WTC11 (cell line): ENCODE measurements around the gene LCORL. TPM values are rescaled to one million over a fixed set of nuclear protein-coding genes. Genes with fewer than 3 reads are reported as not detected.

Experiments used
- ATAC-seq: fragments of 200-7000 bp; cut with Tn5 transposase; 2 replicates; pipeline ENCODE4 v1.10.0; 2021; ENCODE audit warnings: mild to moderate bottlenecking, moderate library complexity
- CTCF ChIA-PET: fragments of 300-600 bp; sonication (Branson Sonifier 250); formaldehyde crosslinking; loops from one replicate; lab custom pipeline; 2021; ENCODE audit warnings: antibody characterized with exemption; lab: Charles Lee
- POLR2A ChIA-PET: fragments of 350-600 bp; sonication (Branson Sonifier 250); formaldehyde crosslinking; loops from one replicate; lab custom pipeline; 2021; ENCODE audit warnings: antibody characterized with exemption; lab: Charles Lee
- DNase-seq: peaks from one replicate; pipeline ENCODE4 v3.0.0; 2021; ENCODE audit warnings: low spot score
- H3K27ac Mint-ChIP-seq: 2 replicates; pipeline ENCODE4 v1.8.0; 2021; ENCODE audit warnings: mixed read lengths
- H3K27me3 Mint-ChIP-seq: 2 replicates; pipeline ENCODE4 v1.8.0; 2021; ENCODE audit warnings: low read depth, mild to moderate bottlenecking, moderate library complexity, mixed read lengths
- H3K36me3 Mint-ChIP-seq: 2 replicates; pipeline ENCODE4 v1.8.0; 2021; ENCODE audit warnings: mixed read lengths
- H3K4me1 Mint-ChIP-seq: 2 replicates; pipeline ENCODE4 v1.8.0; 2022; ENCODE audit warnings: mixed read lengths
- H3K4me3 Mint-ChIP-seq: 2 replicates; pipeline ENCODE4 v1.8.0; 2021; ENCODE audit warnings: mild to moderate bottlenecking, moderate library complexity, mixed read lengths
- H3K9me3 Mint-ChIP-seq: 2 replicates; pipeline ENCODE4 v1.8.0; 2021; ENCODE audit warnings: mixed read lengths
- ATF1 ChIP-seq: sonication (generic); formaldehyde crosslinking; IDR thresholded peaks from 2 replicates; pipeline ENCODE4 v1.8.1; 2023; ENCODE audit warnings: mild to moderate bottlenecking, moderate library complexity, missing genetic modification reagents
- ATF6 ChIP-seq: sonication (generic); formaldehyde crosslinking; IDR thresholded peaks from 2 replicates; pipeline ENCODE4 v1.8.1; 2023; ENCODE audit warnings: mild to moderate bottlenecking, missing genetic modification reagents
- CBFB ChIP-seq: sonication (generic); formaldehyde crosslinking; IDR thresholded peaks from 2 replicates; pipeline ENCODE4 v1.8.1; 2022; ENCODE audit warnings: mild to moderate bottlenecking, low read depth, missing genetic modification reagents
- ELF4 ChIP-seq: sonication (generic); formaldehyde crosslinking; IDR thresholded peaks from 2 replicates; pipeline ENCODE4 v1.8.1; 2022; ENCODE audit warnings: low read depth, mild to moderate bottlenecking, moderate library complexity, missing genetic modification reagents
- ETV6 ChIP-seq: sonication (generic); formaldehyde crosslinking; IDR thresholded peaks from 2 replicates; pipeline ENCODE4 v1.8.1; 2022; ENCODE audit warnings: mild to moderate bottlenecking, missing genetic modification reagents
- FOXJ3 ChIP-seq: sonication (generic); formaldehyde crosslinking; IDR thresholded peaks from 2 replicates; pipeline ENCODE4 v1.9.0; 2021; ENCODE audit warnings: missing genetic modification reagents, mild to moderate bottlenecking, borderline replicate concordance
- FOXK1 ChIP-seq: sonication (generic); formaldehyde crosslinking; IDR thresholded peaks from 2 replicates; pipeline ENCODE4 v1.8.0; 2022; ENCODE audit warnings: mild to moderate bottlenecking, moderate library complexity, missing genetic modification reagents
- IRF2 ChIP-seq: sonication (generic); formaldehyde crosslinking; IDR thresholded peaks from 2 replicates; pipeline ENCODE4 v1.8.0; 2022; ENCODE audit warnings: low read depth, missing genetic modification reagents, borderline replicate concordance
- MAX ChIP-seq: sonication (generic); formaldehyde crosslinking; IDR thresholded peaks from 2 replicates; pipeline ENCODE4 v1.8.0; 2022; ENCODE audit warnings: mild to moderate bottlenecking, missing genetic modification reagents
- NFATC4 ChIP-seq: fragments of 250-450 bp; sonication (Bioruptor Pico); IDR thresholded peaks from 2 replicates; pipeline ENCODE4 v1.9.0; 2021; ENCODE audit warnings: mild to moderate bottlenecking
- NR1H2 ChIP-seq: sonication (generic); formaldehyde crosslinking; IDR thresholded peaks from 2 replicates; pipeline ENCODE4 v1.9.0; 2021; ENCODE audit warnings: mild to moderate bottlenecking, moderate library complexity, missing genetic modification reagents
- SP1 ChIP-seq: sonication (generic); formaldehyde crosslinking; conservative IDR thresholded peaks from 2 replicates; pipeline ENCODE4 v1.8.1; 2022; ENCODE audit warnings: missing genetic modification reagents
- TEAD1 ChIP-seq: sonication (generic); formaldehyde crosslinking; IDR thresholded peaks from 2 replicates; pipeline ENCODE4 v1.8.0; 2022; ENCODE audit warnings: mild to moderate bottlenecking, missing genetic modification reagents
- TP53 ChIP-seq: sonication (generic); formaldehyde crosslinking; IDR thresholded peaks from 2 replicates; pipeline ENCODE4 v1.8.1; 2023; ENCODE audit warnings: mild to moderate bottlenecking, missing genetic modification reagents
- USF1 ChIP-seq: sonication (generic); formaldehyde crosslinking; IDR thresholded peaks from 2 replicates; pipeline ENCODE4 v1.8.0; 2022; ENCODE audit warnings: mild to moderate bottlenecking, missing genetic modification reagents
- ZBTB21 ChIP-seq: sonication (generic); formaldehyde crosslinking; IDR thresholded peaks from 2 replicates; pipeline ENCODE4 v1.8.1; 2023; ENCODE audit warnings: mild to moderate bottlenecking, missing genetic modification reagents, borderline replicate concordance
- ZNF416 ChIP-seq: fragments of 250-450 bp; sonication (Bioruptor Pico); IDR thresholded peaks from 2 replicates; pipeline ENCODE4 v1.9.0; 2021; ENCODE audit warnings: mild to moderate bottlenecking, inconsistent platforms
- total RNA-seq: library from RNA; stranded (reverse); gene quantifications from 3 replicates; pipeline ENCODE4 v1.2.3, GENCODE V29; 2021
- TF ChIP-seq, protein P1 (sequence below): sonication (generic); formaldehyde crosslinking; IDR thresholded peaks from 2 replicates; pipeline ENCODE4 v1.8.1; 2022; ENCODE audit warnings: low read depth, mild to moderate bottlenecking, moderate library complexity, missing genetic modification reagents, borderline replicate concordance
- TF ChIP-seq, protein P2 (sequence below): sonication (generic); formaldehyde crosslinking; conservative IDR thresholded peaks from 2 replicates; pipeline ENCODE4 v1.8.1; 2022; ENCODE audit warnings: mild to moderate bottlenecking, missing genetic modification reagents
- TF ChIP-seq, protein P3 (sequence below): sonication (generic); formaldehyde crosslinking; IDR thresholded peaks from 2 replicates; pipeline ENCODE4 v1.8.0; 2022; ENCODE audit warnings: mild to moderate bottlenecking, missing genetic modification reagents
- TF ChIP-seq, protein P4 (sequence below): sonication (generic); formaldehyde crosslinking; IDR thresholded peaks from 2 replicates; pipeline ENCODE4 v1.8.1; 2022; ENCODE audit warnings: missing genetic modification reagents, borderline replicate concordance
- TF ChIP-seq, protein P5 (sequence below): fragments of 250-450 bp; sonication (Bioruptor Pico); IDR thresholded peaks from 2 replicates; pipeline ENCODE4 v1.8.0; 2021; ENCODE audit warnings: mild to moderate bottlenecking

The LCORL gene
- total RNA-seq, 1 experiment from 2014 or later, result 19.9 TPM

DNA sequence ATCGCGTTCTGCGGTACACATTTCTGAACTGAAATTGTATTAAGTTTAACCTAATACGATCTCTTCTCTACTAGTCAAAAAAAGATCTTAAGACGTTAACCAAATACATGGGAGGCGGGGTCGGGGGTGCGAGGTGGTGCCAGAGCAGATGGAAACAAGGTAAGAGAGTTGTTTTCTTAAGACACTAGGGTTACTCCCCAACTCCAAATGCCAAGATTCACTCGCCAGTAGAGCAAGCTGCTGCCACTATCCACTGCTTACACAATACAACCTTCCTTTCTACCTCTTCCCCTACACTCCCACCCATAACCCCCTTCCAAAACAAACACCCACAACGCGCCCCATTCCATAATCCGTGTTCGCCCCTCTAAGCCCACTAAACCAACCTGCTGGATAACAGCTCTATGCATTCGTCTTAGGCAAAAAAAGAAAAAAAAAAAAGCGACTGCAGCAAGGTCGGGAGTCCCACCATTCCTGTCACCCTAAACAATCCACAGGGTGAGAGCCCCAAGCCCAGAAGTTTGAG lies 1.3 kb downstream of the LCORL start:
- Mint-ChIP-seq H3K4me1 (peaks cover 18% of the 10 kb centered on the region), H3K27ac (peak overlapping the region; percentile 34), H3K9me3 (no peaks in the 10 kb centered on the region), H3K36me3 (no peaks in the 10 kb centered on the region), H3K27me3 (peaks cover 27% of the 10 kb centered on the region), H3K4me3 (peak overlapping the region; percentile 93)
- POLR2A ChIA-PET, result no interaction called here
- DNase-seq (no peak), ATAC-seq (no peak)
- no peak for TF ChIP-seq MAX
- no peak for TF ChIP-seq SP1 (CRISPR knock-in tag)
- TF ChIP-seq, protein P1, sequence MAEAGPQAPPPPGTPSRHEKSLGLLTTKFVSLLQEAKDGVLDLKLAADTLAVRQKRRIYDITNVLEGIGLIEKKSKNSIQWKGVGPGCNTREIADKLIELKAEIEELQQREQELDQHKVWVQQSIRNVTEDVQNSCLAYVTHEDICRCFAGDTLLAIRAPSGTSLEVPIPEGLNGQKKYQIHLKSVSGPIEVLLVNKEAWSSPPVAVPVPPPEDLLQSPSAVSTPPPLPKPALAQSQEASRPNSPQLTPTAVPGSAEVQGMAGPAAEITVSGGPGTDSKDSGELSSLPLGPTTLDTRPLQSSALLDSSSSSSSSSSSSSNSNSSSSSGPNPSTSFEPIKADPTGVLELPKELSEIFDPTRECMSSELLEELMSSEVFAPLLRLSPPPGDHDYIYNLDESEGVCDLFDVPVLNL (CRISPR knock-in tag), result no peak
- TF ChIP-seq TEAD1 (CRISPR knock-in tag), result no peak
- TF ChIP-seq FOXK1, result no peak
- TF ChIP-seq TP53, result no peak
- CTCF ChIA-PET, result interaction anchor here (0.5 kb wide), 1 partner anchor 31 kb away, joined by 3 read pairs; no protein-coding TSS in a partner anchor

DNA sequence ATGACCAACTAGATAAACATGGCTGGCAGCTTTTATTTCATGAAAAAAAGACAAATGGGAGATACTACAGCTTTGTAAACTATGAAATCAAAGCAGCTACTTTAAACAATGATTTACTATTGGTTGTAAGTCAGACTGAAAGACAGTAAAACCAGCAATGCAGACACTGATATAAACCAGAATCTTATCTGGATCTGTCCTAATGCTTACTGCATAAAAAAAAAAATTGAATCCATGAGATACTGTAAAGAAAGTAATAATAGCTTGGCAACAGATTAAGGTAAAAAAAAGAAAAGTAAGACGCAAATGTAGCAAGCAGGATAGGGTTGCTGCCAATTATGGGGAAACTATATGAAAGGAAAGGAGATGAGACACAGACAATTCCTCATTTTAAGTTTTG lies 7.3 kb downstream of the LCORL start:
- H3K27ac Mint-ChIP-seq, result no peak overlapping the region
- no peaks in the 10 kb centered on the region for H3K9me3 Mint-ChIP-seq
- H3K4me1 Mint-ChIP-seq, result peaks cover 18% of the 10 kb centered on the region
- no peaks in the 10 kb centered on the region for H3K27me3 Mint-ChIP-seq
- TF ChIP-seq, protein P2, sequence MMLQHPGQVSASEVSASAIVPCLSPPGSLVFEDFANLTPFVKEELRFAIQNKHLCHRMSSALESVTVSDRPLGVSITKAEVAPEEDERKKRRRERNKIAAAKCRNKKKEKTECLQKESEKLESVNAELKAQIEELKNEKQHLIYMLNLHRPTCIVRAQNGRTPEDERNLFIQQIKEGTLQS (CRISPR knock-in tag), result no peak
- TF ChIP-seq IRF2 (CRISPR knock-in tag), result no peak
- TF ChIP-seq, protein P3, sequence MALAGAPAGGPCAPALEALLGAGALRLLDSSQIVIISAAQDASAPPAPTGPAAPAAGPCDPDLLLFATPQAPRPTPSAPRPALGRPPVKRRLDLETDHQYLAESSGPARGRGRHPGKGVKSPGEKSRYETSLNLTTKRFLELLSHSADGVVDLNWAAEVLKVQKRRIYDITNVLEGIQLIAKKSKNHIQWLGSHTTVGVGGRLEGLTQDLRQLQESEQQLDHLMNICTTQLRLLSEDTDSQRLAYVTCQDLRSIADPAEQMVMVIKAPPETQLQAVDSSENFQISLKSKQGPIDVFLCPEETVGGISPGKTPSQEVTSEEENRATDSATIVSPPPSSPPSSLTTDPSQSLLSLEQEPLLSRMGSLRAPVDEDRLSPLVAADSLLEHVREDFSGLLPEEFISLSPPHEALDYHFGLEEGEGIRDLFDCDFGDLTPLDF (CRISPR knock-in tag), result no peak
- no peak for TF ChIP-seq ELF4 (CRISPR knock-in tag)
- TF ChIP-seq FOXJ3, result no peak
- no peak for TF ChIP-seq ZNF416
- TF ChIP-seq, protein P4, sequence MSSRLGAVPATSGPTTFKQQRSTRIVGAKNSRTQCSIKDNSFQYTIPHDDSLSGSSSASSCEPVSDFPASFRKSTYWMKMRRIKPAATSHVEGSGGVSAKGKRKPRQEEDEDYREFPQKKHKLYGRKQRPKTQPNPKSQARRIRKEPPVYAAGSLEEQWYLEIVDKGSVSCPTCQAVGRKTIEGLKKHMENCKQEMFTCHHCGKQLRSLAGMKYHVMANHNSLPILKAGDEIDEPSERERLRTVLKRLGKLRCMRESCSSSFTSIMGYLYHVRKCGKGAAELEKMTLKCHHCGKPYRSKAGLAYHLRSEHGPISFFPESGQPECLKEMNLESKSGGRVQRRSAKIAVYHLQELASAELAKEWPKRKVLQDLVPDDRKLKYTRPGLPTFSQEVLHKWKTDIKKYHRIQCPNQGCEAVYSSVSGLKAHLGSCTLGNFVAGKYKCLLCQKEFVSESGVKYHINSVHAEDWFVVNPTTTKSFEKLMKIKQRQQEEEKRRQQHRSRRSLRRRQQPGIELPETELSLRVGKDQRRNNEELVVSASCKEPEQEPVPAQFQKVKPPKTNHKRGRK (CRISPR knock-in tag), result no peak
- no peak for TF ChIP-seq NR1H2 (CRISPR knock-in tag)
- TF ChIP-seq NFATC4 (CRISPR knock-in tag), result no peak
- TF ChIP-seq ATF1 (CRISPR knock-in tag), result no peak
- no peak for TF ChIP-seq USF1 (CRISPR knock-in tag)
- TF ChIP-seq, protein P5, sequence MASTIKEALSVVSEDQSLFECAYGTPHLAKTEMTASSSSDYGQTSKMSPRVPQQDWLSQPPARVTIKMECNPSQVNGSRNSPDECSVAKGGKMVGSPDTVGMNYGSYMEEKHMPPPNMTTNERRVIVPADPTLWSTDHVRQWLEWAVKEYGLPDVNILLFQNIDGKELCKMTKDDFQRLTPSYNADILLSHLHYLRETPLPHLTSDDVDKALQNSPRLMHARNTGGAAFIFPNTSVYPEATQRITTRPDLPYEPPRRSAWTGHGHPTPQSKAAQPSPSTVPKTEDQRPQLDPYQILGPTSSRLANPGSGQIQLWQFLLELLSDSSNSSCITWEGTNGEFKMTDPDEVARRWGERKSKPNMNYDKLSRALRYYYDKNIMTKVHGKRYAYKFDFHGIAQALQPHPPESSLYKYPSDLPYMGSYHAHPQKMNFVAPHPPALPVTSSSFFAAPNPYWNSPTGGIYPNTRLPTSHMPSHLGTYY, result no peak
- TF ChIP-seq ZBTB21 (CRISPR knock-in tag), result no peak
- TF ChIP-seq CBFB, result no peak
- no peak for TF ChIP-seq ATF6 (CRISPR knock-in tag)
- no peak for TF ChIP-seq ETV6 (CRISPR knock-in tag)
- no peak overlapping the region for H3K4me3 Mint-ChIP-seq
- ATAC-seq, result no peak
- ChIA-PET CTCF (no interaction called here), POLR2A (no interaction called here)
- no peaks in the 10 kb centered on the region for H3K36me3 Mint-ChIP-seq
- no peak for DNase-seq
